CD4-positive, alpha-beta T cell (primary cell): ENCODE results near the gene EGFR. TPM values are rescaled to one million over a fixed set of nuclear protein-coding genes. Genes with fewer than 3 reads are reported as not detected.

Experiments used
- ATAC-seq: fragments of 200-7000 bp; cut with Tn5 transposase; one replicate; pipeline ENCODE4 v1.10.0; 2022; ENCODE audit warnings: mild to moderate bottlenecking; ENCODE audit not compliant: poor library complexity
- CTCF ChIA-PET: fragments of 350-600 bp; sonication (Branson Sonifier 250); formaldehyde crosslinking; loops from one replicate; lab custom pipeline; 2021; ENCODE audit warnings: antibody characterized with exemption, inconsistent platforms; lab: Charles Lee
- POLR2A ChIA-PET: fragments of 350-600 bp; sonication (Branson Sonifier 250); formaldehyde crosslinking; loops from one replicate; lab custom pipeline; 2021; ENCODE audit warnings: antibody characterized with exemption, inconsistent platforms; lab: Charles Lee
- DNase-seq, 14 experiments: peaks; one replicate each; pipeline ENCODE4 v3.0.0-alpha.2; 2013 to 2020; ENCODE audit warnings: mixed read lengths in 2 of 14
- H3K27ac ChIP-seq, 2 donors: one replicate each; pipeline versions ENCODE4 v1.5.1 to v1.7.0; 2013; ENCODE audit warnings: low read length in 2 of 2, low read depth in 1 of 2, mild to moderate bottlenecking in 1 of 2
- H3K27me3 ChIP-seq, 2 experiments: 1 replicate in 1 of 2; 2 replicates in 1 of 2; pipeline versions ENCODE4 v1.6.1 to v1.7.0; 2013; ENCODE audit warnings: low read length in 2 of 2, control low read depth in 1 of 2, mild to moderate bottlenecking in 1 of 2, moderate library complexity in 1 of 2; ENCODE audit not compliant: insufficient read depth in 2 of 2, control insufficient read depth in 1 of 2
- H3K36me3 ChIP-seq: one replicate; pipeline ENCODE4 v1.6.1; 2013; ENCODE audit warnings: low read length, control low read depth; ENCODE audit not compliant: insufficient read depth
- H3K4me1 ChIP-seq: one replicate; pipeline ENCODE4 v1.6.1; 2013; ENCODE audit warnings: low read length, control low read depth; ENCODE audit not compliant: insufficient read depth
- H3K4me3 ChIP-seq: one replicate; pipeline ENCODE4 v1.5.1; 2013; ENCODE audit warnings: mild to moderate bottlenecking, low read length, moderate library complexity
- H3K9me3 ChIP-seq, 2 experiments: 1 replicate in 1 of 2; 2 replicates in 1 of 2; pipeline versions ENCODE4 v1.6.1 to v1.7.0; 2013; ENCODE audit warnings: low read length in 2 of 2, mild to moderate bottlenecking in 2 of 2, control low read depth in 1 of 2, moderate library complexity in 1 of 2; ENCODE audit not compliant: control insufficient read depth in 1 of 2, insufficient read depth in 1 of 2
- H3K27ac Mint-ChIP-seq: one replicate; pipeline ENCODE4 v1.8.0; 2020; ENCODE audit warnings: mixed read lengths
- H3K27me3 Mint-ChIP-seq: one replicate; pipeline ENCODE4 v1.8.0; 2021; ENCODE audit warnings: mixed read lengths
- H3K36me3 Mint-ChIP-seq: one replicate; pipeline ENCODE4 v1.8.0; 2021; ENCODE audit warnings: low read depth, mixed read lengths
- H3K4me1 Mint-ChIP-seq: one replicate; pipeline ENCODE4 v1.8.0; 2021; ENCODE audit warnings: low read depth, mixed read lengths
- H3K4me3 Mint-ChIP-seq: one replicate; pipeline ENCODE4 v1.8.0; 2020; ENCODE audit warnings: mild to moderate bottlenecking, mixed read lengths
- H3K9me3 Mint-ChIP-seq: one replicate; pipeline ENCODE4 v1.8.0; 2020; ENCODE audit warnings: mixed read lengths
- intact Hi-C, 2 experiments: fragments of 100-400 bp; cut with DNase I in 1 of 2; cut with micrococcal nuclease in 1 of 2; formaldehyde crosslinking; loops; one replicate each; pipeline versions ENCODE4 v1.15.1 to v1.9.0; 2023 to 2025; cut with DNase I, micrococcal nuclease
- total RNA-seq, 174 experiments: library from RNA in 2 of 174; stranded (reverse) in 2 of 174; gene quantifications; one replicate each; pipeline ENCODE4 v1.2.3 and lab custom pipeline; 2021 to 2026
- TF ChIP-seq, protein P1 (sequence below): fragments of 200-600 bp; IDR thresholded peaks from one replicate; pipeline ENCODE4 v1.8.0; 2022; ENCODE audit warnings: antibody characterized with exemption, mild to moderate bottlenecking

EGFR gene
- total RNA-seq, 2 experiments from 2014 or later: not detected

DNA sequence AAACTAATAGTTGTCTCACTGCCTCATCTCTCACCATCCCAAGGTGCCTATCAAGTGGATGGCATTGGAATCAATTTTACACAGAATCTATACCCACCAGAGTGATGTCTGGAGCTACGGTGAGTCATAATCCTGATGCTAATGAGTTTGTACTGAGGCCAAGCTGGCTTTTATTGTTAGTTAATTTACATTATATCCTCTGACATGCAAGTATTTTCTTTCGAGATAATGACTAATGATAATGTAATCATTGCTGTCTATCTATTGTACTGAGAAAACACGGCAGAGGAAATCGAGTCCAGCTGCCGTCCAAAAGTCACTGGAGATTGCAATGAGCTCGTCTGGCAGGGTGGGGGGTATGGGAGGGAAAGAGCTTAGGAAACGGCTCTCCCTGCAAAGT lies 173.9 kb downstream of the EGFR start:
- CTCF ChIA-PET: no interaction called here
- ATAC-seq: no peak
- no peak overlapping the region for H3K4me3 Mint-ChIP-seq
- Histone ChIP-seq H3K4me1 (no peaks in the 10 kb centered on the region), H3K27ac (no peak overlapping the region), H3K4me3 (no peak overlapping the region), H3K27me3 (peaks cover 0 to 4% of the 10 kb centered on the region in 2 experiments), H3K9me3 (peaks cover 0 to 1% of the 10 kb centered on the region in 2 experiments), H3K36me3 (no peaks in the 10 kb centered on the region)
- H3K36me3 Mint-ChIP-seq: no peaks in the 10 kb centered on the region
- intact Hi-C loops: no loop called here
- TF ChIP-seq, protein P1, sequence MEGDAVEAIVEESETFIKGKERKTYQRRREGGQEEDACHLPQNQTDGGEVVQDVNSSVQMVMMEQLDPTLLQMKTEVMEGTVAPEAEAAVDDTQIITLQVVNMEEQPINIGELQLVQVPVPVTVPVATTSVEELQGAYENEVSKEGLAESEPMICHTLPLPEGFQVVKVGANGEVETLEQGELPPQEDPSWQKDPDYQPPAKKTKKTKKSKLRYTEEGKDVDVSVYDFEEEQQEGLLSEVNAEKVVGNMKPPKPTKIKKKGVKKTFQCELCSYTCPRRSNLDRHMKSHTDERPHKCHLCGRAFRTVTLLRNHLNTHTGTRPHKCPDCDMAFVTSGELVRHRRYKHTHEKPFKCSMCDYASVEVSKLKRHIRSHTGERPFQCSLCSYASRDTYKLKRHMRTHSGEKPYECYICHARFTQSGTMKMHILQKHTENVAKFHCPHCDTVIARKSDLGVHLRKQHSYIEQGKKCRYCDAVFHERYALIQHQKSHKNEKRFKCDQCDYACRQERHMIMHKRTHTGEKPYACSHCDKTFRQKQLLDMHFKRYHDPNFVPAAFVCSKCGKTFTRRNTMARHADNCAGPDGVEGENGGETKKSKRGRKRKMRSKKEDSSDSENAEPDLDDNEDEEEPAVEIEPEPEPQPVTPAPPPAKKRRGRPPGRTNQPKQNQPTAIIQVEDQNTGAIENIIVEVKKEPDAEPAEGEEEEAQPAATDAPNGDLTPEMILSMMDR: no peak
- no peaks in the 10 kb centered on the region for H3K9me3 Mint-ChIP-seq
- no peak for DNase-seq
- no peak overlapping the region for H3K27ac Mint-ChIP-seq
- POLR2A ChIA-PET: no interaction called here
- no peaks in the 10 kb centered on the region for H3K4me1 Mint-ChIP-seq
- peaks cover 19% of the 10 kb centered on the region for H3K27me3 Mint-ChIP-seq

DNA sequence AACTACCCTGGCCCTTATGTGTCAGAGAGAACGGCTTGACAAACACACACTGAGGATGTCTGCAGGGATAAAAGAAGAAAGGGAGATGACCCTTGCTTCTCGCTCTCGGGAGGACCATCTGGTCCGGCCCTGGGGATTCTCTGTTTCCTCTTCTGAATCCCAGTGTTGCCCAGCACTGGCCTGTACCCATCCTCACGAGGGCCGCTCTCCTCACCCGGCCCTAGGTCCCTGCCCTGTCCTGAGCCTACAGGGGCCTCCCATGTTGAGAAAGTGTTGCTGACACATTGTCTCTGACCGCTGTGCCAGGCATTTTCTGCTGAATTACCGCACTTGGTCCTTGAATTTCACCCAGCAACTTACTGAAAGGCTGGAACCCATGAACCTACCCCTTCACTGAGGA lies 174.4 kb downstream of the EGFR start:
- CTCF ChIA-PET: no interaction called here
- Histone ChIP-seq H3K36me3 (no peaks in the 10 kb centered on the region), H3K27ac (no peak overlapping the region), H3K27me3 (no peaks in the 10 kb centered on the region), H3K9me3 (no peaks in the 10 kb centered on the region), H3K4me1 (no peaks in the 10 kb centered on the region), H3K4me3 (no peak overlapping the region)
- Mint-ChIP-seq H3K9me3 (no peaks in the 10 kb centered on the region), H3K4me3 (no peak overlapping the region), H3K36me3 (no peaks in the 10 kb centered on the region), H3K4me1 (no peaks in the 10 kb centered on the region), H3K27me3 (peaks cover 14% of the 10 kb centered on the region), H3K27ac (no peak overlapping the region)
- POLR2A ChIA-PET: no interaction called here
- intact Hi-C loops: no loop called here
- TF ChIP-seq, protein P1: no peak
- ATAC-seq (no peak), DNase-seq (no peak)

DNA sequence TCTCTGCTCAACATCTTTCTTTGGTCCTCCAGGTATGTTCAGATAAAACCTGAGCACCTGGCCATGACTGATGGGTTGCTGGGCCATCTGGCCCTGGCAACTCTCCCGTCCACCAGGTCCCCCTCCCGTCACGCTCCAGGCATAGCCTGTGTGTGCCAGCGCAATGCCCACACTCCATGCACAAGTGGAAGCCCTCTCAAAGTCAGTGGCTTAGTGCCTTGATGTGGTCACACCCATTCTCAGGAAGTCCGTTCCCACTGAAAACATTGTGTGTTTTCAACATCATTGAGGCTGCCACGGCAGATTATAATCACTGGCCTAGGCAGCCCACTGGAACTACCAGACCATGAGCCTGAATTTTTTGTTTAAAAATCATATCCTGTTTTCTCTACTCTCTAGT lies 175.7 kb downstream of the EGFR start:
- H3K9me3 ChIP-seq: no peaks in the 10 kb centered on the region
- H3K27ac Mint-ChIP-seq: no peak overlapping the region
- no peaks in the 10 kb centered on the region for H3K36me3 Mint-ChIP-seq
- ChIA-PET CTCF (no interaction called here), POLR2A (no interaction called here)
- H3K27me3 ChIP-seq: no peaks in the 10 kb centered on the region
- ATAC-seq: no peak
- H3K4me1 Mint-ChIP-seq: no peaks in the 10 kb centered on the region
- no peaks in the 10 kb centered on the region for H3K9me3 Mint-ChIP-seq
- TF ChIP-seq, protein P1: no peak
- no peak overlapping the region for H3K4me3 Mint-ChIP-seq
- no peak for DNase-seq
- intact Hi-C loops: no loop called here
- H3K27ac ChIP-seq: no peak overlapping the region
- H3K4me3 ChIP-seq: no peak overlapping the region
- peaks cover 9% of the 10 kb centered on the region for H3K27me3 Mint-ChIP-seq
- H3K36me3 ChIP-seq: no peaks in the 10 kb centered on the region
- no peaks in the 10 kb centered on the region for H3K4me1 ChIP-seq
